ENCODE results near the gene VAV1. TPM values are rescaled to one million over a fixed set of nuclear protein-coding genes. Genes with fewer than 3 reads are reported as not detected.
A peak's percentile ranks its signal among the peaks of the same experiment; 100 is the strongest.

The VAV1 gene
- total and polyA plus RNA-seq, 2 of the 13 experiments (the other 11 are each of a cell fraction or from before 2014, with no cell fraction given), result not detected

DNA sequence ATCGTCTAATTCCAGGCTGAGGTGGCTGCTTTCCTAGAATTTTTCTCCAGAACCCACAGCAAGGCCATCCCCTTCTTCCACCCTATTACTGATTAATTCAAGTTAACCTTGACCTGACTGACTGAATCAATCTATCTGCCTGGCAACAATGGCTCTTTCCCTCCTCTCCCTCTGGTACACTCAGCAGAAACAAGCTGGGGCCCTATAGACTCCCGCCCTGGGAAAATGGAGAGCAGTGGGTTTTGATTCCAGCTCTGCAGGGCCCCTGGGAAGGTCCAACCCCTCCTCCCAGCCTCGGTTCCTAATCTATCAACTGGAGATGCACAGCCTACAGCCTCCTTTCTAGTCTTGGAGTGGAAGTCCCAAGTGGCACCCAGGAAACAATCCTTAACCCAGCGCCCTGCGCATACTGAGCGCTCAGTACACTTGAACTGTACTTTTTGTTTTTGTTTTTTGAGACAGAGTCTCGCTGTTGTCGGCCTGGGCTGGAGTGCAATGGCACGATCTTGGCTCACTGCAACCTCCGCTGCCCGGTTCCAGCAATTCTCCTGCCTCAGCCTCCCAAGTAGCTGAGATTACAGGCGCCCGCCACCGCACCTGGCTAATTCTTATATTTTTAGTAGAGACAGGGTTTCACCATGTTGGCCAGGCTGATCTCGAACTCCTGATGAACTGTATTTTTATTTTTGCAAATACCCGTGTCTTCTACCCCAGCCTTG is 46.8 kb upstream of the VAV1 start (continued):
- no peak for TF ChIP-seq PBX2 (CRISPR knock-in tag; IDR thresholded peaks at IDR 0.05)
- no peak for TF ChIP-seq ZNF678 (CRISPR knock-in tag; IDR thresholded peaks at IDR 0.05)
- no peak for TF ChIP-seq EEA1 (CRISPR knock-in tag; IDR thresholded peaks at IDR 0.05; ENCODE audit: borderline replicate concordance)
- TF ChIP-seq, protein P1, sequence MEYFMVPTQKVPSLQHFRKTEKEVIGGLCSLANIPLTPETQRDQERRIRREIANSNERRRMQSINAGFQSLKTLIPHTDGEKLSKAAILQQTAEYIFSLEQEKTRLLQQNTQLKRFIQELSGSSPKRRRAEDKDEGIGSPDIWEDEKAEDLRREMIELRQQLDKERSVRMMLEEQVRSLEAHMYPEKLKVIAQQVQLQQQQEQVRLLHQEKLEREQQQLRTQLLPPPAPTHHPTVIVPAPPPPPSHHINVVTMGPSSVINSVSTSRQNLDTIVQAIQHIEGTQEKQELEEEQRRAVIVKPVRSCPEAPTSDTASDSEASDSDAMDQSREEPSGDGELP (IDR thresholded peaks at IDR 0.05; ENCODE audit: borderline replicate concordance, low read depth), result no peak; the same call in 1 of the 2 replicates
- no peak for TF ChIP-seq ZNF337 (CRISPR knock-in tag; IDR thresholded peaks at IDR 0.05; ENCODE audit: borderline replicate concordance, low read depth)
- no peak for TF ChIP-seq MED13 (CRISPR knock-in tag; IDR thresholded peaks at IDR 0.05)
- no peak for TF ChIP-seq ETV6 (CRISPR knock-in tag; conservative IDR thresholded peaks at IDR 0.05)
- no peak for TF ChIP-seq SMC3 (IDR thresholded peaks at IDR 0.05; ENCODE audit: low read length)
- no peak for TF ChIP-seq ZFP37 (CRISPR knock-in tag; IDR thresholded peaks at IDR 0.05; ENCODE audit: borderline replicate concordance)
- TF ChIP-seq ZNF740 (CRISPR knock-in tag; IDR thresholded peaks at IDR 0.05), result no peak
- TF ChIP-seq ZNF282 (IDR thresholded peaks at IDR 0.05; ENCODE audit: partially characterized antibody), result no peak
- no peak for TF ChIP-seq ZNF367 (CRISPR knock-in tag; IDR thresholded peaks at IDR 0.05; ENCODE audit: borderline replicate concordance)
- no peak for TF ChIP-seq NAIF1 (CRISPR knock-in tag; IDR thresholded peaks at IDR 0.05; ENCODE audit: borderline replicate concordance)
- TF ChIP-seq ZNF782 (CRISPR knock-in tag; IDR thresholded peaks at IDR 0.05; ENCODE audit: borderline replicate concordance), result no peak
- TF ChIP-seq, protein P2, sequence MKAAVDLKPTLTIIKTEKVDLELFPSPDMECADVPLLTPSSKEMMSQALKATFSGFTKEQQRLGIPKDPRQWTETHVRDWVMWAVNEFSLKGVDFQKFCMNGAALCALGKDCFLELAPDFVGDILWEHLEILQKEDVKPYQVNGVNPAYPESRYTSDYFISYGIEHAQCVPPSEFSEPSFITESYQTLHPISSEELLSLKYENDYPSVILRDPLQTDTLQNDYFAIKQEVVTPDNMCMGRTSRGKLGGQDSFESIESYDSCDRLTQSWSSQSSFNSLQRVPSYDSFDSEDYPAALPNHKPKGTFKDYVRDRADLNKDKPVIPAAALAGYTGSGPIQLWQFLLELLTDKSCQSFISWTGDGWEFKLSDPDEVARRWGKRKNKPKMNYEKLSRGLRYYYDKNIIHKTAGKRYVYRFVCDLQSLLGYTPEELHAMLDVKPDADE (CRISPR knock-in tag; IDR thresholded peaks at IDR 0.05), result no peak
- no peak for TF ChIP-seq ZSCAN30 (CRISPR knock-in tag; IDR thresholded peaks at IDR 0.05)
- no peak for TF ChIP-seq ISL2 (CRISPR knock-in tag; IDR thresholded peaks at IDR 0.05)
- no peak for TF ChIP-seq ZNF513 (CRISPR knock-in tag; conservative IDR thresholded peaks at IDR 0.05)
- peak; percentile 99 for TF ChIP-seq ZNF205 (CRISPR knock-in tag; IDR thresholded peaks at IDR 0.05)
- TF ChIP-seq ZNF20 (CRISPR knock-in tag; IDR thresholded peaks at IDR 0.05), result no peak
- TF ChIP-seq ZBTB42 (CRISPR knock-in tag; IDR thresholded peaks at IDR 0.05), result no peak
- TF ChIP-seq, protein P3, sequence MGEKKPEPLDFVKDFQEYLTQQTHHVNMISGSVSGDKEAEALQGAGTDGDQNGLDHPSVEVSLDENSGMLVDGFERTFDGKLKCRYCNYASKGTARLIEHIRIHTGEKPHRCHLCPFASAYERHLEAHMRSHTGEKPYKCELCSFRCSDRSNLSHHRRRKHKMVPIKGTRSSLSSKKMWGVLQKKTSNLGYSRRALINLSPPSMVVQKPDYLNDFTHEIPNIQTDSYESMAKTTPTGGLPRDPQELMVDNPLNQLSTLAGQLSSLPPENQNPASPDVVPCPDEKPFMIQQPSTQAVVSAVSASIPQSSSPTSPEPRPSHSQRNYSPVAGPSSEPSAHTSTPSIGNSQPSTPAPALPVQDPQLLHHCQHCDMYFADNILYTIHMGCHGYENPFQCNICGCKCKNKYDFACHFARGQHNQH (CRISPR knock-in tag; IDR thresholded peaks at IDR 0.05), result 0 out of 2 replicates have a peak, but pooled peaks have one; percentile 35
